Activated B cell treated with CpG ODN at 0.5 μM for 24 hours (primary cell): ENCODE results near the gene SP3. TPM values are rescaled to one million over a fixed set of nuclear protein-coding genes. Genes with fewer than 3 reads are reported as not detected.

Source experiments
- ATAC-seq: fragments of 200-7000 bp; cut with Tn5 transposase; one replicate; pipeline ENCODE4 v1.10.0; 2021; ENCODE audit warnings: low read depth, mild to moderate bottlenecking, moderate library complexity
- CTCF ChIA-PET: fragments of 350-600 bp; sonication (Branson Sonifier 250); formaldehyde crosslinking; loops from one replicate; lab custom pipeline; 2021; ENCODE audit warnings: antibody characterized with exemption; lab: Charles Lee
- POLR2A ChIA-PET: fragments of 350-600 bp; sonication (Branson Sonifier 250); formaldehyde crosslinking; loops from one replicate; lab custom pipeline; 2021; ENCODE audit warnings: antibody characterized with exemption; lab: Charles Lee
- DNase-seq: peaks from one replicate; pipeline ENCODE4 v3.0.0; 2022
- H3K27ac Mint-ChIP-seq: one replicate; pipeline ENCODE4 v1.8.0; 2020; ENCODE audit warnings: mixed read lengths
- H3K27me3 Mint-ChIP-seq: one replicate; pipeline ENCODE4 v1.8.0; 2021; ENCODE audit warnings: mixed read lengths
- H3K36me3 Mint-ChIP-seq: one replicate; pipeline ENCODE4 v1.8.0; 2021; ENCODE audit warnings: low read depth, mixed read lengths
- H3K4me1 Mint-ChIP-seq: one replicate; pipeline ENCODE4 v1.8.0; 2021; ENCODE audit warnings: mixed read lengths
- H3K4me3 Mint-ChIP-seq: one replicate; pipeline ENCODE4 v1.8.0; 2020; ENCODE audit warnings: mild to moderate bottlenecking, mixed read lengths
- H3K9me3 Mint-ChIP-seq: one replicate; pipeline ENCODE4 v1.8.0; 2020; ENCODE audit warnings: mixed read lengths
- intact Hi-C: fragments of 100-400 bp; cut with micrococcal nuclease; formaldehyde crosslinking; loops from one replicate; pipeline ENCODE4 v1.15.1; 2024
- total RNA-seq: library from RNA; stranded (reverse); gene quantifications from 2 replicates; pipeline ENCODE4 v1.2.3, GENCODE V29; 2022
- TF ChIP-seq, protein P1 (sequence below): fragments of 200-600 bp; IDR thresholded peaks from one replicate; pipeline ENCODE4 v1.8.0; 2022; ENCODE audit warnings: antibody characterized with exemption, mild to moderate bottlenecking

Gene SP3
- total RNA-seq, 1 donor from 2014 or later: 139 TPM

- Mint-ChIP-seq H3K36me3 (peaks cover 35% of the 10 kb centered on the region), H3K4me1 (peaks cover 85% of the 10 kb centered on the region), H3K27ac (no peak overlapping the region), H3K4me3 (no peak overlapping the region), H3K9me3 (no peaks in the 10 kb centered on the region), H3K27me3 (no peaks in the 10 kb centered on the region)
- POLR2A ChIA-PET: no interaction called here
- ATAC-seq (no peak), DNase-seq (no peak)
- TF ChIP-seq, protein P1, sequence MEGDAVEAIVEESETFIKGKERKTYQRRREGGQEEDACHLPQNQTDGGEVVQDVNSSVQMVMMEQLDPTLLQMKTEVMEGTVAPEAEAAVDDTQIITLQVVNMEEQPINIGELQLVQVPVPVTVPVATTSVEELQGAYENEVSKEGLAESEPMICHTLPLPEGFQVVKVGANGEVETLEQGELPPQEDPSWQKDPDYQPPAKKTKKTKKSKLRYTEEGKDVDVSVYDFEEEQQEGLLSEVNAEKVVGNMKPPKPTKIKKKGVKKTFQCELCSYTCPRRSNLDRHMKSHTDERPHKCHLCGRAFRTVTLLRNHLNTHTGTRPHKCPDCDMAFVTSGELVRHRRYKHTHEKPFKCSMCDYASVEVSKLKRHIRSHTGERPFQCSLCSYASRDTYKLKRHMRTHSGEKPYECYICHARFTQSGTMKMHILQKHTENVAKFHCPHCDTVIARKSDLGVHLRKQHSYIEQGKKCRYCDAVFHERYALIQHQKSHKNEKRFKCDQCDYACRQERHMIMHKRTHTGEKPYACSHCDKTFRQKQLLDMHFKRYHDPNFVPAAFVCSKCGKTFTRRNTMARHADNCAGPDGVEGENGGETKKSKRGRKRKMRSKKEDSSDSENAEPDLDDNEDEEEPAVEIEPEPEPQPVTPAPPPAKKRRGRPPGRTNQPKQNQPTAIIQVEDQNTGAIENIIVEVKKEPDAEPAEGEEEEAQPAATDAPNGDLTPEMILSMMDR: no peak
- intact Hi-C loops: loop anchor here (5.0 kb wide), 1 partner anchor 36 kb away; no protein-coding TSS in a partner anchor
- CTCF ChIA-PET: no interaction called here
These were observed 21.4 kb downstream of the SP3 start for GRCh38 chr2:173943738-173944137.

GRCh38 chr2:173942861-173943523 lies 22.2 kb downstream of the SP3 start:
- intact Hi-C loops: loop anchor here (5.0 kb wide), 1 partner anchor 36 kb away; no protein-coding TSS in a partner anchor
- Mint-ChIP-seq H3K36me3 (peaks cover 37% of the 10 kb centered on the region), H3K9me3 (no peaks in the 10 kb centered on the region), H3K27me3 (no peaks in the 10 kb centered on the region), H3K4me1 (peaks cover 87% of the 10 kb centered on the region), H3K4me3 (no peak overlapping the region), H3K27ac (no peak overlapping the region)
- ChIA-PET POLR2A (no interaction called here), CTCF (no interaction called here)
- DNase-seq: no peak
- TF ChIP-seq, protein P1: no peak
- ATAC-seq: no peak

DNA sequence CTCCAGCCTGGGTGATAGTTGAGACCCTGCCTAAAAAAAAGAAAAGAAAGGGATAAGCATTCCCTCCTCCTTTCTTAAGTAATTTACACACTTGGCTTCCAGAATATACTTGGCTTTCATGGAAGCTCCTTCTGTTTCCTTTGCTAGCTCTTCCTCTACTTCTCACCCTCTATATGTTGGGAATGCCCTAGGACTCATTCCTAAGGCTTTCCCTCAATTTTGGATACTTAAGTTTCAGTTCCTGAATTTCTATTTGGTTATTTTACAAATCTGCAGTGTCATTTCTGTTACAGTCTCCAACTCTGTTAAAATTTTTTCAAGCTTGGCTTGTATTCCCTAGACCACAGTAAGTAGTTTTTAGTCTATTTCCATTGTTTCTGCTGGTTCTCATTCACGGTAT lies 23.6 kb downstream of the SP3 start:
- peak overlapping the region; percentile 46 for H3K4me3 Mint-ChIP-seq
- H3K4me1 Mint-ChIP-seq: peaks cover 79% of the 10 kb centered on the region
- H3K36me3 Mint-ChIP-seq: peaks cover 29% of the 10 kb centered on the region
- intact Hi-C loops: loop anchor here (2.0 to 5.0 kb wide), 3 partner anchors 17 to 34 kb away; no protein-coding TSS in a partner anchor
- POLR2A ChIA-PET: interaction anchor here (1.0 kb wide), 1 partner anchor 22 kb away, joined by 3 read pairs; no protein-coding TSS in a partner anchor
- no peaks in the 10 kb centered on the region for H3K9me3 Mint-ChIP-seq
- peak overlapping the region; percentile 5 for H3K27ac Mint-ChIP-seq
- ATAC-seq: no peak
- TF ChIP-seq, protein P1: no peak
- CTCF ChIA-PET: no interaction called here
- DNase-seq: no peak
- H3K27me3 Mint-ChIP-seq: no peaks in the 10 kb centered on the region

GRCh38 chr2:173940208-173941020 lies 24.8 kb downstream of the SP3 start:
- H3K27me3 Mint-ChIP-seq: no peaks in the 10 kb centered on the region
- DNase-seq: no peak
- H3K36me3 Mint-ChIP-seq: peaks cover 24% of the 10 kb centered on the region
- CTCF ChIA-PET: no interaction called here
- ATAC-seq: peak; percentile 26
- intact Hi-C loops: loop anchor here (1.0 to 5.0 kb wide), 4 partner anchors 9 to 33 kb away; no protein-coding TSS in a partner anchor
- H3K9me3 Mint-ChIP-seq: no peaks in the 10 kb centered on the region
- H3K27ac Mint-ChIP-seq: peak overlapping the region; percentile 71
- peaks cover 70% of the 10 kb centered on the region for H3K4me1 Mint-ChIP-seq
- H3K4me3 Mint-ChIP-seq: peak overlapping the region; percentile 35
- POLR2A ChIA-PET: interaction anchor here (0.6 to 0.9 kb wide), 5 partner anchors 17 to 813 kb away, joined by 3 to 4 read pairs (median 4); no protein-coding TSS in a partner anchor
- TF ChIP-seq, protein P1: no peak
